Natural killer cell (primary cell): ENCODE data around the gene CREB3. TPM values are rescaled to one million over a fixed set of nuclear protein-coding genes. Genes with fewer than 3 reads are reported as not detected.

Experiments used
- ATAC-seq, 3 donors: fragments of 150-1000 bp in 2 of 3; fragments of 200-7000 bp in 1 of 3; cut with Tn5 transposase; 1 replicate in 1 of 3; 2 replicates in 2 of 3; pipeline ENCODE4 v1.10.0; 2021; ENCODE audit warnings: mild to moderate bottlenecking in 2 of 3, moderate library complexity in 2 of 3
- DNase-seq, 2 donors: peaks; one replicate each; pipeline versions ENCODE4 v3.0.0 to v3.0.0-alpha.2; 2013 to 2021; ENCODE audit warnings: mixed read lengths in 1 of 2
- H3K27ac ChIP-seq: one replicate; pipeline ENCODE4 v1.5.1; 2013; ENCODE audit warnings: mild to moderate bottlenecking, low read length
- H3K27me3 ChIP-seq: one replicate; pipeline ENCODE4 v1.6.1; 2013; ENCODE audit warnings: low read length; ENCODE audit not compliant: control insufficient read depth, insufficient read depth
- H3K36me3 ChIP-seq: one replicate; pipeline ENCODE4 v1.6.1; 2013; ENCODE audit warnings: low read length; ENCODE audit not compliant: control insufficient read depth, insufficient read depth
- H3K4me1 ChIP-seq: one replicate; pipeline ENCODE4 v1.6.1; 2013; ENCODE audit warnings: low read length; ENCODE audit not compliant: control insufficient read depth, insufficient read depth
- H3K4me3 ChIP-seq: one replicate; pipeline ENCODE4 v1.5.1; 2013; ENCODE audit warnings: low read length
- H3K9me3 ChIP-seq: one replicate; pipeline ENCODE4 v1.6.1; 2013; ENCODE audit warnings: low read length; ENCODE audit not compliant: control insufficient read depth, insufficient read depth
- H3K27ac Mint-ChIP-seq, 2 donors: one replicate each; pipeline ENCODE4 v1.8.0; 2022; ENCODE audit warnings: mild to moderate bottlenecking in 2 of 2, mixed read lengths in 2 of 2, moderate library complexity in 1 of 2
- H3K27me3 Mint-ChIP-seq, 2 donors: one replicate each; pipeline ENCODE4 v1.8.0; 2022; ENCODE audit warnings: low read depth in 2 of 2, mixed read lengths in 2 of 2
- H3K36me3 Mint-ChIP-seq: one replicate; pipeline ENCODE4 v1.8.0; 2022; ENCODE audit warnings: mixed read lengths
- H3K4me1 Mint-ChIP-seq, 2 donors: one replicate each; pipeline ENCODE4 v1.8.0; 2022; ENCODE audit warnings: mixed read lengths in 2 of 2
- H3K4me3 Mint-ChIP-seq: one replicate; pipeline ENCODE4 v1.8.0; 2022; ENCODE audit warnings: mild to moderate bottlenecking, moderate library complexity, mixed read lengths
- H3K9me3 Mint-ChIP-seq, 2 donors: one replicate each; pipeline ENCODE4 v1.8.0; 2022; ENCODE audit warnings: mixed read lengths in 2 of 2
- WGBS: methylation state at CpG from one replicate; pipeline ENCODE4 v1.1.7; 2013; ENCODE audit warnings: missing lambda C conversion rate; ENCODE audit not compliant: insufficient coverage; 5-methylcytosine and 5-hydroxymethylcytosine counted together
- intact Hi-C: fragments of 100-400 bp; cut with micrococcal nuclease; formaldehyde crosslinking; loops from one replicate; pipeline ENCODE4 v1.14.2; 2022
- total RNA-seq, 4 donors: library from RNA; stranded (reverse); fragments of 120-200 nt in 1 of 4; gene quantifications; one replicate each; pipeline versions ENCODE4 v1.2.3 to v1.2.4, GENCODE V29; 2013 to 2022
- TF ChIP-seq, protein P1 (sequence below): fragments of 200-600 bp; IDR thresholded peaks from one replicate; pipeline ENCODE4 v1.8.0; 2022; ENCODE audit warnings: antibody characterized with exemption

CREB3 gene
- total RNA-seq, 3 donors from 2014 or later (not counting 1 experiment from before 2014, with no cell fraction given), result 15.7 to 19.7 (median 18.8) TPM

DNA sequence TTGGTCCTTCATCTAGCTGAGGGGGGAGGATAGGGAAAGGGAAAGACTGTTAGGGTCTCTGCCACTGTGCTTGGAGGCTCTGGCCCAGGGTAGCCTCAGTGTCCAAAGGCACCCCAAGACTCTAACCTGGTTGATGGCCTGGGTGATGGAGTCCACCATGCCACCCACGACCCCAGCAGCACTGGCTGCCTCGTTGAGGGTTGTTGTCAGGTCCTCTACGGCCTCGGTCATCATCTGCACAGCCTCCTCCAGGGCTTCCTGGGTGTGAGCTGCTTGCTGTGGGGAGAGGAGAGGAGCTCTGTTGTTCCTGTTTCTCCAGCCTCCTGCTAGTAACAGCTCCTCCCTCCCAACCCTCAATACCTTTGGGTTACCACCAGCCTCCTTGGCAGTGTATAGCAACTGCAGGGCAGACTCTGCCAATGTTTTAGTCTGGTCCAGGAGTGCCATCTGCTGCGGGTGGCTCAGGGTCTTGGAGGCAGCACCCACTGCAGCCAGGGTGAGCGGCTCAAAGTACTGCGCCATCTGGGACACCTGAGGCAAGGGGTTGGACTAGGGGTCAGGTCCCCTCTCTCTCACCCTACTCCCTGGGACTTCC lies 26.5 kb upstream of the CREB3 start:
- H3K36me3 Mint-ChIP-seq, result peaks cover 27% of the 10 kb centered on the region
- no peak for DNase-seq
- Histone ChIP-seq H3K27me3 (no peaks in the 10 kb centered on the region), H3K27ac (no peak overlapping the region), H3K4me1 (no peaks in the 10 kb centered on the region), H3K36me3 (peaks cover 92% of the 10 kb centered on the region), H3K9me3 (no peaks in the 10 kb centered on the region), H3K4me3 (no peak overlapping the region)
- intact Hi-C loops, result no loop called here
- no peaks in the 10 kb centered on the region for H3K27me3 Mint-ChIP-seq
- H3K4me3 Mint-ChIP-seq, result no peak overlapping the region
- WGBS, result 97% methylated on average over 7 of the region's 7 CpGs
- no peak for ATAC-seq
- H3K9me3 Mint-ChIP-seq, result no peaks in the 10 kb centered on the region
- H3K4me1 Mint-ChIP-seq, result peaks cover 13 to 20% of the 10 kb centered on the region in 2 donors
- TF ChIP-seq, protein P1, sequence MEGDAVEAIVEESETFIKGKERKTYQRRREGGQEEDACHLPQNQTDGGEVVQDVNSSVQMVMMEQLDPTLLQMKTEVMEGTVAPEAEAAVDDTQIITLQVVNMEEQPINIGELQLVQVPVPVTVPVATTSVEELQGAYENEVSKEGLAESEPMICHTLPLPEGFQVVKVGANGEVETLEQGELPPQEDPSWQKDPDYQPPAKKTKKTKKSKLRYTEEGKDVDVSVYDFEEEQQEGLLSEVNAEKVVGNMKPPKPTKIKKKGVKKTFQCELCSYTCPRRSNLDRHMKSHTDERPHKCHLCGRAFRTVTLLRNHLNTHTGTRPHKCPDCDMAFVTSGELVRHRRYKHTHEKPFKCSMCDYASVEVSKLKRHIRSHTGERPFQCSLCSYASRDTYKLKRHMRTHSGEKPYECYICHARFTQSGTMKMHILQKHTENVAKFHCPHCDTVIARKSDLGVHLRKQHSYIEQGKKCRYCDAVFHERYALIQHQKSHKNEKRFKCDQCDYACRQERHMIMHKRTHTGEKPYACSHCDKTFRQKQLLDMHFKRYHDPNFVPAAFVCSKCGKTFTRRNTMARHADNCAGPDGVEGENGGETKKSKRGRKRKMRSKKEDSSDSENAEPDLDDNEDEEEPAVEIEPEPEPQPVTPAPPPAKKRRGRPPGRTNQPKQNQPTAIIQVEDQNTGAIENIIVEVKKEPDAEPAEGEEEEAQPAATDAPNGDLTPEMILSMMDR, result no peak
- H3K27ac Mint-ChIP-seq, result peak overlapping the region in 1 of 2 donors; percentile 78

GRCh38 chr9:35706951-35707350 lies 25.5 kb upstream of the CREB3 start:
- Mint-ChIP-seq H3K9me3 (no peaks in the 10 kb centered on the region), H3K4me3 (no peak overlapping the region), H3K27me3 (no peaks in the 10 kb centered on the region), H3K36me3 (peaks cover 27% of the 10 kb centered on the region), H3K4me1 (peaks cover 13 to 20% of the 10 kb centered on the region in 2 donors), H3K27ac (peak overlapping the region; percentile 38 to 78)
- Histone ChIP-seq H3K36me3 (peaks cover 92% of the 10 kb centered on the region), H3K4me1 (no peaks in the 10 kb centered on the region), H3K4me3 (no peak overlapping the region), H3K27ac (no peak overlapping the region), H3K27me3 (no peaks in the 10 kb centered on the region), H3K9me3 (no peaks in the 10 kb centered on the region)
- TF ChIP-seq, protein P1, result no peak
- intact Hi-C loops, result no loop called here
- 99% methylated on average over 10 of the region's 10 CpGs for WGBS
- DNase-seq, result no peak
- no peak for ATAC-seq

- no peaks in the 10 kb centered on the region for H3K9me3 ChIP-seq
- no peaks in the 10 kb centered on the region for H3K27me3 Mint-ChIP-seq
- no peak overlapping the region for H3K27ac ChIP-seq
- WGBS, result 97% methylated on average over 4 of the region's 4 CpGs
- H3K4me1 ChIP-seq, result no peaks in the 10 kb centered on the region
- no peaks in the 10 kb centered on the region for H3K27me3 ChIP-seq
- no peaks in the 10 kb centered on the region for H3K9me3 Mint-ChIP-seq
- DNase-seq (no peak), ATAC-seq (no peak)
- H3K36me3 ChIP-seq, result peaks cover 92% of the 10 kb centered on the region
- H3K4me3 ChIP-seq, result no peak overlapping the region
- no peak overlapping the region for H3K4me3 Mint-ChIP-seq
- peaks cover 27% of the 10 kb centered on the region for H3K36me3 Mint-ChIP-seq
- peaks cover 13 to 17% of the 10 kb centered on the region in 2 donors for H3K4me1 Mint-ChIP-seq
- TF ChIP-seq, protein P1, result no peak
- intact Hi-C loops, result no loop called here
- H3K27ac Mint-ChIP-seq, result peak overlapping the region; percentile 61 to 78
Measured at GRCh38 chr9:35708146-35708545, 24.3 kb upstream of the CREB3 start.
